ENCODE measurements around the gene RACK1. TPM values are rescaled to one million over a fixed set of nuclear protein-coding genes. Genes with fewer than 3 reads are reported as not detected.

Gene RACK1
- total and polyA plus RNA-seq, 4 experiments from 2014 or later = 1,956 to 2,145 (median 2,033) TPM

GRCh38 chr5:181207960-181208253, 35.8 kb downstream of the RACK1 start:
- Histone ChIP-seq H3K4me3 (ENCODE audit: low read length in 2 of 2) (peak overlapping the region in 1 of 2 donors; percentile 71), H3K9me3 (ENCODE audit: control insufficient read depth in 1 of 2, low read length in 2 of 2) (no peaks in the 10 kb centered on the region), H3K36me3 (ENCODE audit: insufficient read depth, low read length) (no peaks in the 10 kb centered on the region), H3K4me1 (ENCODE audit: insufficient read depth, low read length) (peaks cover 31% of the 10 kb centered on the region), H3K27me3 (ENCODE audit: insufficient read depth, low read length) (no peaks in the 10 kb centered on the region), H3K27ac (ENCODE audit: low read depth, low read length) (peak overlapping the region; percentile 67)
- peaks cover 0 to 21% (median 3%) of the 10 kb centered on the region in 8 donors for H3K9me3 Mint-ChIP-seq
- no peak for DNase-seq
- H3K4me1 Mint-ChIP-seq = peaks cover 24 to 47% (median 32%) of the 10 kb centered on the region in 4 donors
- H3K27me3 Mint-ChIP-seq = peaks cover 7 to 10% of the 10 kb centered on the region in 2 donors
- peak overlapping the region; percentile 88 to 97 (median 92) for H3K4me3 Mint-ChIP-seq
- peaks cover 0 to 17% of the 10 kb centered on the region in 2 donors for H3K36me3 Mint-ChIP-seq
- intact Hi-C loops (cut with micrococcal nuclease) = loop anchor here (1.0 kb wide), 2 partner anchors 10 to 14 kb away; no protein-coding TSS in a partner anchor
- H3K27ac Mint-ChIP-seq = peak overlapping the region; percentile 91 to 100 (median 98)
- CTCF ChIA-PET (ENCODE audit: partially characterized antibody) = interaction anchor here (1.4 to 7.8 kb wide), 10 partner anchors 9 to 54 kb away, joined by 3 to 100 read pairs (median 7); partner anchors contain the start of genes RACK1, TRIM41 and TRIM52
- POLR2A ChIA-PET (ENCODE audit: partially characterized antibody) = interaction anchor here (0.8 to 8.9 kb wide), 8 partner anchors 9 to 404 kb away, joined by 3 to 412 read pairs (median 48); partner anchors contain the start of genes RACK1, TRIM41 and TRIM52

GRCh38 chr5:181207214-181207959, 36.3 kb downstream of the RACK1 start:
- H3K27ac Mint-ChIP-seq = peak overlapping the region; percentile 91 to 100 (median 98)
- POLR2A ChIA-PET (ENCODE audit: partially characterized antibody) = interaction anchor here (0.6 to 8.9 kb wide), 14 partner anchors 7 to 404 kb away, joined by 3 to 412 read pairs (median 6); partner anchors contain the start of genes RACK1, TRIM41 and TRIM52

GRCh38 chr5:181205761-181206649, 37.7 kb downstream of the RACK1 start:
- Mint-ChIP-seq H3K36me3 (peaks cover 0 to 17% of the 10 kb centered on the region in 2 donors), H3K27ac (peak overlapping the region; percentile 91 to 100 (median 98)), H3K4me1 (peaks cover 22 to 39% (median 31%) of the 10 kb centered on the region in 4 donors), H3K4me3 (peak overlapping the region; percentile 88 to 97 (median 92)), H3K9me3 (peaks cover 0 to 22% (median 3%) of the 10 kb centered on the region in 8 donors), H3K27me3 (peaks cover 7 to 10% of the 10 kb centered on the region in 2 donors)
- Histone ChIP-seq H3K4me1 (ENCODE audit: insufficient read depth, low read length) (peaks cover 31% of the 10 kb centered on the region), H3K27ac (ENCODE audit: low read depth, low read length) (peak overlapping the region; percentile 67), H3K27me3 (ENCODE audit: insufficient read depth, low read length) (no peaks in the 10 kb centered on the region), H3K9me3 (ENCODE audit: control insufficient read depth in 1 of 2, low read length in 2 of 2) (no peaks in the 10 kb centered on the region), H3K36me3 (ENCODE audit: insufficient read depth, low read length) (no peaks in the 10 kb centered on the region), H3K4me3 (ENCODE audit: low read length in 2 of 2) (peak overlapping the region; percentile 71)
- intact Hi-C loops (cut with micrococcal nuclease) = loop anchor here (1.0 kb wide), 1 partner anchor 15 kb away; no protein-coding TSS in a partner anchor
- ChIA-PET POLR2A (ENCODE audit: partially characterized antibody) (interaction anchor here (1.1 to 8.9 kb wide), 8 partner anchors 11 to 55 kb away, joined by 4 to 412 read pairs (median 48); partner anchors contain the start of genes RACK1, TRIM41 and TRIM52), CTCF (ENCODE audit: partially characterized antibody) (interaction anchor here (0.6 to 7.8 kb wide), 10 partner anchors 8 to 38 kb away, joined by 3 to 100 read pairs (median 7); partner anchors contain the start of genes RACK1 and TRIM41)
- peak in 2 of 5 donors; percentile 20 to 22 for DNase-seq

More at GRCh38 chr5:181207214-181207959, 36.3 kb downstream of the RACK1 start:
- peak overlapping the region; percentile 71 for H3K4me3 ChIP-seq (ENCODE audit: low read length in 2 of 2)
- H3K36me3 ChIP-seq (ENCODE audit: insufficient read depth, low read length) = no peaks in the 10 kb centered on the region
- Mint-ChIP-seq H3K36me3 (peaks cover 0 to 17% of the 10 kb centered on the region in 2 donors), H3K4me3 (peak overlapping the region; percentile 88 to 97 (median 92)), H3K4me1 (peaks cover 24 to 47% (median 32%) of the 10 kb centered on the region in 4 donors), H3K9me3 (peaks cover 0 to 21% (median 3%) of the 10 kb centered on the region in 8 donors), H3K27me3 (peaks cover 7 to 10% of the 10 kb centered on the region in 2 donors)
- DNase-seq = peak; percentile 76 to 88 (median 81)
- peak overlapping the region; percentile 67 for H3K27ac ChIP-seq (ENCODE audit: low read depth, low read length)
- H3K4me1 ChIP-seq (ENCODE audit: insufficient read depth, low read length) = peaks cover 31% of the 10 kb centered on the region
- no peaks in the 10 kb centered on the region for H3K9me3 ChIP-seq (ENCODE audit: control insufficient read depth in 1 of 2, low read length in 2 of 2)
- H3K27me3 ChIP-seq (ENCODE audit: insufficient read depth, low read length) = no peaks in the 10 kb centered on the region
- CTCF ChIA-PET (ENCODE audit: partially characterized antibody) = interaction anchor here (1.4 to 7.8 kb wide), 10 partner anchors 9 to 54 kb away, joined by 3 to 100 read pairs (median 7); partner anchors contain the start of genes RACK1, TRIM41 and TRIM52
- intact Hi-C loops (cut with micrococcal nuclease) = loop anchor here (1.0 kb wide), 2 partner anchors 11 to 15 kb away; no protein-coding TSS in a partner anchor

DNA sequence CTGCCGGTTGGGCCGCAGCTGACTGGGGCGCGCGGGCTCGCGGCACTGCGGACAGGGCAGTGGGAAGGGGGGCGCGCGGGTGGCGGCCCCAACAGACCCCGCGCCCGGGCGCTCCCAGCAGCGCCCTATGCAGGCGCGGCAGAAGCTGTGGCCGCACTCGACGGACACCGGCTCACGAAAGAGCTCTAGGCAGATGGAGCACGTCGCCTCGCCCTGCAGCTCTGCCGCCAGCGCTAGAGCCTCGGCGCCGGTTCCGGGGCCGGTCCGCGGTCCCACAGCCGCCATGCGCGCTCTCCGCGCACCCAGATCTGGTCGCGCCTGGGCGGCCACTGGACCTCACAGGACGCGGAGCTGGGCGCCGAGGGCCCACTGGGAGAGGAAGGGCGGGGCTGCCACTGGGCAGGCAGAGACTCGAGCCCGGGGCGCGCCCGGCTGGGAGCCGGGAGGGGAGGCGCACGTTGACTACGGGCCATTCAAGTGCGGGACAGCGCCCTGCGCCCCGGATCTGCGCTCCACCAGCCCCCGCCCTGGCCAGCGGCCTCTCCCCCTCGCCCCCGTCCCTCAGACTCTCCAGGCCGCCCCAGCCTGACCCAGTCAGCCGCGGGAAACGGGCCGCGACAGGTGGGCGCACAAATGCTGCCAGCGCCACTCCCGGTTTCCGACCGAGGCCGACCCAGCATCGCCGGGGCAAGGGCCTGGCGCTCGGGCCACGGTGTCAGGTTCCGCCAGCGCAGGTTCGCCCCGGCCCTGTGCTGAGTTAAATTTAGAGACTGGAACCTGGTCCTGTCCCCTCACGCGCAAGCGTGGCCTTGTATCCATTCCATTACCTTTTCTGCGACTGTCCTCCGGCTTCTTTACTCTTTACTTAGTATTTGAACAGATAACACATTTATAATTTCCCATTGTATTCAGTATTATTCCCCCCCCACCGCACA, 38.6 kb downstream of the RACK1 start, which contains the start of gene TRIM7:
Gene TRIM7 (minus strand): TSS at position 371 of the 935 bp plus-strand sequence. CDS start 86 bp downstream, at position 285.
- DNase-seq = peak in 2 of 5 donors; percentile 18 to 28

DNA sequence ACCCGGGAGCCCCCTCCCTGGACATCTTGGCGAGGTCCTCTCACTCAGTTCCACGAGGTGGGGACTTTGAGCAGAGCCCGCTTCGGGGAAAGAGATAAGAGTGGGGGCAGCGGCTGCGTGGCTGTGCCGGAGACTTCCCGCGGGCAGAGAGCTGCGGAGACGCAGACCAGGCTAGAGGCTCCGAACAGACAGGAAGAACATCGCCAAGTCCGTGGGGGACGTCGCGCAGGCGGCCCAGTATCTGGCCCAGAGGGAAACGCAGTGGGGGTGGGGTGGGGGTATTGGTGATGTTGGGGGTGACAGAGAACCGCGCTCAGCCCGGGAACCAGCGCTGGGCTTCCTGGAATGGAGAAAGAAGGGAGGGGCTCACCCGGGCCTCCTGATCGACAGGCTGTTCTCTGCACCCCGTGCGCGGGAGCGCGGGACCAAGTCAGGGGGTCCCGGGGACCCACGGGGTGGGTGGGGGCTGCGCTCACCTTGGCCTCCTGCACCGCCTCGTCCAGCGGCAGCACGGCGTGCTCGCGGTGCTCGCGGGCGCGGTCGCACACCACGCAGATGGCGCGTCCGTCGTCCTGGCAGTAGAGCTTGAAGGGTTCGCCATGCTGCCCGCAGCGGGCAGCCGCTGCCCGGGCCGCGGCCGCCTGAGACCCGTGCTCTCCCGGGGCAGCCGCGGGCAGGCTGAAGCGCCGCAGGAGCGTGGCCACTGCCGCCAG, 39.4 kb downstream of the RACK1 start:
- H3K27ac ChIP-seq (ENCODE audit: low read depth, low read length) = no peak overlapping the region
- H3K4me1 Mint-ChIP-seq = peaks cover 22 to 39% (median 30%) of the 10 kb centered on the region in 4 donors
- H3K36me3 ChIP-seq (ENCODE audit: insufficient read depth, low read length) = no peaks in the 10 kb centered on the region
- POLR2A ChIA-PET (ENCODE audit: partially characterized antibody) = interaction anchor here (0.6 to 8.9 kb wide), 11 partner anchors 11 to 394 kb away, joined by 3 to 412 read pairs (median 4); partner anchors contain the start of genes RACK1, TRIM41 and TRIM52
- H3K9me3 Mint-ChIP-seq = peaks cover 0 to 21% (median 3%) of the 10 kb centered on the region in 8 donors
- CTCF ChIA-PET (ENCODE audit: partially characterized antibody) = interaction anchor here (1.0 to 7.8 kb wide), 2 partner anchors 10 to 14 kb away, joined by 3 to 100 read pairs; no protein-coding TSS in a partner anchor
- intact Hi-C loops (cut with micrococcal nuclease) = no loop called here
- no peaks in the 10 kb centered on the region for H3K27me3 ChIP-seq (ENCODE audit: insufficient read depth, low read length)
- peaks cover 0 to 17% of the 10 kb centered on the region in 2 donors for H3K36me3 Mint-ChIP-seq
- H3K4me1 ChIP-seq (ENCODE audit: insufficient read depth, low read length) = peaks cover 31% of the 10 kb centered on the region
- peak overlapping the region; percentile 84 to 93 (median 86) for H3K4me3 Mint-ChIP-seq
- H3K27ac Mint-ChIP-seq = peak overlapping the region in 4 of 7 donors; percentile 53 to 89 (median 74)
- H3K9me3 ChIP-seq (ENCODE audit: control insufficient read depth in 1 of 2, low read length in 2 of 2) = no peaks in the 10 kb centered on the region
- DNase-seq = peak in 2 of 5 donors; percentile 21 to 38
- H3K4me3 ChIP-seq (ENCODE audit: low read length in 2 of 2) = peak overlapping the region; percentile 29 to 71
- H3K27me3 Mint-ChIP-seq = peaks cover 7 to 10% of the 10 kb centered on the region in 2 donors

More for the DNA sequence above, 38.6 kb downstream of the RACK1 start, which contains the start of gene TRIM7:
- H3K4me1 ChIP-seq (ENCODE audit: insufficient read depth, low read length) = peaks cover 31% of the 10 kb centered on the region
- H3K27ac Mint-ChIP-seq = peak within 1 kb of the TSS; percentile 79 to 100 (median 98)
- H3K27ac ChIP-seq (ENCODE audit: low read depth, low read length) = no peak within 1 kb of the TSS
- H3K36me3 ChIP-seq (ENCODE audit: insufficient read depth, low read length) = no peaks in the 10 kb centered on the region
- POLR2A ChIA-PET (ENCODE audit: partially characterized antibody) = interaction anchor here (0.7 to 8.9 kb wide), 10 partner anchors 12 to 395 kb away, joined by 3 to 412 read pairs (median 6); partner anchors contain the start of genes RACK1, TRIM41 and TRIM52
- peaks cover 0 to 22% (median 3%) of the 10 kb centered on the region in 8 donors for H3K9me3 Mint-ChIP-seq
- CTCF ChIA-PET (ENCODE audit: partially characterized antibody) = interaction anchor here (1.0 to 7.8 kb wide), 3 partner anchors 11 to 22 kb away, joined by 3 to 100 read pairs (median 3); no protein-coding TSS in a partner anchor
- H3K4me3 ChIP-seq (ENCODE audit: low read length in 2 of 2) = peak within 1 kb of the TSS; percentile 71
- H3K4me3 Mint-ChIP-seq = peak within 1 kb of the TSS; percentile 88 to 97 (median 92)
- peaks cover 22 to 39% (median 30%) of the 10 kb centered on the region in 4 donors for H3K4me1 Mint-ChIP-seq
- H3K9me3 ChIP-seq (ENCODE audit: control insufficient read depth in 1 of 2, low read length in 2 of 2) = no peaks in the 10 kb centered on the region
- peaks cover 0 to 17% of the 10 kb centered on the region in 2 donors for H3K36me3 Mint-ChIP-seq
- peaks cover 7 to 10% of the 10 kb centered on the region in 2 donors for H3K27me3 Mint-ChIP-seq
- no peaks in the 10 kb centered on the region for H3K27me3 ChIP-seq (ENCODE audit: insufficient read depth, low read length)
- intact Hi-C loops (cut with micrococcal nuclease) = no loop called here

All from CD4-positive, alpha-beta memory T cell (primary cell).